HepG2 (cell line): ENCODE data around the gene ASAP2. TPM values are rescaled to one million over a fixed set of nuclear protein-coding genes. Genes with fewer than 3 reads are reported as not detected.

Experiments used
- ARID2 ChIP-seq: sonication (generic); formaldehyde crosslinking; IDR thresholded peaks from 2 replicates; pipeline ENCODE4 v1.8.1; 2022; ENCODE audit warnings: mild to moderate bottlenecking, missing genetic modification reagents, borderline replicate concordance
- ETV5 ChIP-seq: IDR thresholded peaks from 2 replicates; pipeline ENCODE4 v1.6.1; 2018; ENCODE audit warnings: missing biosample characterization, missing genetic modification reagents, inconsistent platforms, borderline replicate concordance
- HMGXB4 ChIP-seq, 2 experiments: sonication (generic) in 1 of 2; formaldehyde crosslinking in 1 of 2; IDR thresholded peaks; 2 replicates each; pipeline versions ENCODE4 v1.4.0 to v1.6.1; 2018 to 2020; ENCODE audit warnings: missing genetic modification reagents in 2 of 2, borderline replicate concordance in 1 of 2, low read depth in 1 of 2, mild to moderate bottlenecking in 1 of 2, missing biosample characterization in 1 of 2
- HOMEZ ChIP-seq: IDR thresholded peaks from 2 replicates; pipeline ENCODE4 v1.6.1; 2016; ENCODE audit warnings: low read depth
- MAFG ChIP-seq: sonication (generic); formaldehyde crosslinking; IDR thresholded peaks from 2 replicates; pipeline ENCODE4 v1.5.1; 2020; ENCODE audit warnings: mild to moderate bottlenecking, missing genetic modification reagents
- RCOR2 ChIP-seq: IDR thresholded peaks from 2 replicates; pipeline ENCODE4 v1.6.1; 2016; ENCODE audit warnings: missing biosample characterization, missing genetic modification reagents
- RXRB ChIP-seq: IDR thresholded peaks from 2 replicates; pipeline ENCODE4 v1.6.1; 2016; ENCODE audit warnings: borderline replicate concordance, missing genetic modification reagents, missing compliant biosample characterization
- SYNCRIP ChIP-seq: fragments of 200-400 bp; formaldehyde crosslinking; IDR thresholded peaks from 2 replicates; pipeline ENCODE4 v1.6.1; 2018; ENCODE audit warnings: mild to moderate bottlenecking, low read depth, low read length; ENCODE audit not compliant: insufficient read depth
- THRA ChIP-seq: sonication (generic); formaldehyde crosslinking; IDR thresholded peaks from 2 replicates; pipeline ENCODE4 v1.4.0; 2020; ENCODE audit warnings: missing genetic modification reagents, borderline replicate concordance
- ZMYM2 ChIP-seq: sonication (generic); formaldehyde crosslinking; IDR thresholded peaks from 2 replicates; pipeline ENCODE4 v1.8.0; 2022; ENCODE audit warnings: mild to moderate bottlenecking, missing genetic modification reagents
- ZNF609 ChIP-seq: sonication (generic); formaldehyde crosslinking; IDR thresholded peaks from 2 replicates; pipeline ENCODE4 v1.4.0; 2020; ENCODE audit warnings: mild to moderate bottlenecking, missing genetic modification reagents, borderline replicate concordance
- polyA plus RNA-seq, 8 experiments: library from polyadenylated mRNA; depleted of rRNA in 3 of 8; stranded (reverse) in 7 of 8; unstranded in 1 of 8; fragments of >200 nt; fragmentation: Illumina TruSeq in 4 of 8; extraction: Trizol in 4 of 8; gene quantifications; 2 replicates each; pipeline versions ENCODE4 v1.2.1 to v1.2.3, GENCODE V29; 2011 to 2016; ENCODE audit warnings: low read depth in 4 of 8, missing spikeins in 1 of 8, mixed read lengths in 1 of 8; ENCODE audit not compliant: insufficient read depth in 1 of 8
- total RNA-seq, 5 experiments: library from RNA; depleted of rRNA; stranded (reverse); fragments of >200 nt; fragmentation: Illumina TruSeq; extraction: Trizol; gene quantifications; 2 replicates each; pipeline ENCODE4 v1.2.3, GENCODE V29; 2016; ENCODE audit warnings: low read depth in 1 of 5
- TF ChIP-seq, protein P1 (sequence below): sonication (generic); formaldehyde crosslinking; IDR thresholded peaks from 2 replicates; pipeline ENCODE4 v1.5.1; 2020; ENCODE audit warnings: mild to moderate bottlenecking, missing genetic modification reagents, borderline replicate concordance

ASAP2 gene
- total and polyA plus RNA-seq, 2 of the 13 experiments (the other 11 are each of a cell fraction or from before 2014, with no cell fraction given) = 7.3 to 22.3 TPM

- TF ChIP-seq, protein P1, sequence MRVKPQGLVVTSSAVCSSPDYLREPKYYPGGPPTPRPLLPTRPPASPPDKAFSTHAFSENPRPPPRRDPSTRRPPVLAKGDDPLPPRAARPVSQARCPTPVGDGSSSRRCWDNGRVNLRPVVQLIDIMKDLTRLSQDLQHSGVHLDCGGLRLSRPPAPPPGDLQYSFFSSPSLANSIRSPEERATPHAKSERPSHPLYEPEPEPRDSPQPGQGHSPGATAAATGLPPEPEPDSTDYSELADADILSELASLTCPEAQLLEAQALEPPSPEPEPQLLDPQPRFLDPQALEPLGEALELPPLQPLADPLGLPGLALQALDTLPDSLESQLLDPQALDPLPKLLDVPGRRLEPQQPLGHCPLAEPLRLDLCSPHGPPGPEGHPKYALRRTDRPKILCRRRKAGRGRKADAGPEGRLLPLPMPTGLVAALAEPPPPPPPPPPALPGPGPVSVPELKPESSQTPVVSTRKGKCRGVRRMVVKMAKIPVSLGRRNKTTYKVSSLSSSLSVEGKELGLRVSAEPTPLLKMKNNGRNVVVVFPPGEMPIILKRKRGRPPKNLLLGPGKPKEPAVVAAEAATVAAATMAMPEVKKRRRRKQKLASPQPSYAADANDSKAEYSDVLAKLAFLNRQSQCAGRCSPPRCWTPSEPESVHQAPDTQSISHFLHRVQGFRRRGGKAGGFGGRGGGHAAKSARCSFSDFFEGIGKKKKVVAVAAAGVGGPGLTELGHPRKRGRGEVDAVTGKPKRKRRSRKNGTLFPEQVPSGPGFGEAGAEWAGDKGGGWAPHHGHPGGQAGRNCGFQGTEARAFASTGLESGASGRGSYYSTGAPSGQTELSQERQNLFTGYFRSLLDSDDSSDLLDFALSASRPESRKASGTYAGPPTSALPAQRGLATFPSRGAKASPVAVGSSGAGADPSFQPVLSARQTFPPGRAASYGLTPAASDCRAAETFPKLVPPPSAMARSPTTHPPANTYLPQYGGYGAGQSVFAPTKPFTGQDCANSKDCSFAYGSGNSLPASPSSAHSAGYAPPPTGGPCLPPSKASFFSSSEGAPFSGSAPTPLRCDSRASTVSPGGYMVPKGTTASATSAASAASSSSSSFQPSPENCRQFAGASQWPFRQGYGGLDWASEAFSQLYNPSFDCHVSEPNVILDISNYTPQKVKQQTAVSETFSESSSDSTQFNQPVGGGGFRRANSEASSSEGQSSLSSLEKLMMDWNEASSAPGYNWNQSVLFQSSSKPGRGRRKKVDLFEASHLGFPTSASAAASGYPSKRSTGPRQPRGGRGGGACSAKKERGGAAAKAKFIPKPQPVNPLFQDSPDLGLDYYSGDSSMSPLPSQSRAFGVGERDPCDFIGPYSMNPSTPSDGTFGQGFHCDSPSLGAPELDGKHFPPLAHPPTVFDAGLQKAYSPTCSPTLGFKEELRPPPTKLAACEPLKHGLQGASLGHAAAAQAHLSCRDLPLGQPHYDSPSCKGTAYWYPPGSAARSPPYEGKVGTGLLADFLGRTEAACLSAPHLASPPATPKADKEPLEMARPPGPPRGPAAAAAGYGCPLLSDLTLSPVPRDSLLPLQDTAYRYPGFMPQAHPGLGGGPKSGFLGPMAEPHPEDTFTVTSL (CRISPR knock-in tag) = peak; percentile 80; the same call in 1 of the 2 replicates
- no peak for TF ChIP-seq SYNCRIP
- 0 out of 2 replicates have a peak, but pooled peaks have one; percentile 22 for TF ChIP-seq THRA
- 0 out of 4 replicates have a peak, but pooled peaks of 1 of the 2 experiments have one; percentile 17 for TF ChIP-seq HMGXB4 (CRISPR knock-in tag; IDR thresholded peaks at IDR 0.05; ENCODE audit: borderline replicate concordance in 1 of 2, low read depth in 1 of 2)
- peak; percentile 54; the same call in 1 of the 2 replicates for TF ChIP-seq RCOR2
- peak; percentile 29; the same call in 1 of the 2 replicates for TF ChIP-seq HOMEZ (CRISPR knock-in tag)
- TF ChIP-seq ETV5 (CRISPR knock-in tag) = peak; percentile 52; the same call in 1 of the 2 replicates
- TF ChIP-seq ZMYM2 (CRISPR knock-in tag) = peak; percentile 52; the same call in 1 of the 2 replicates
- TF ChIP-seq ARID2 (CRISPR knock-in tag) = no peak
- TF ChIP-seq RXRB = peak; percentile 65; the same call in 1 of the 2 replicates
- TF ChIP-seq MAFG = no peak
- peak; percentile 62; the same call in 1 of the 2 replicates for TF ChIP-seq ZNF609
These were observed 121.3 kb downstream of the ASAP2 start (continued) for GRCh38 chr2:9327873-9328352.
